ENCODE results near the gene USP3. TPM values are rescaled to one million over a fixed set of nuclear protein-coding genes. Genes with fewer than 3 reads are reported as not detected.

Gene USP3
- total and polyA plus RNA-seq, 2 of the 4 experiments (the other 2 are of a cell fraction), result 17.3 to 52.3 TPM

DNA sequence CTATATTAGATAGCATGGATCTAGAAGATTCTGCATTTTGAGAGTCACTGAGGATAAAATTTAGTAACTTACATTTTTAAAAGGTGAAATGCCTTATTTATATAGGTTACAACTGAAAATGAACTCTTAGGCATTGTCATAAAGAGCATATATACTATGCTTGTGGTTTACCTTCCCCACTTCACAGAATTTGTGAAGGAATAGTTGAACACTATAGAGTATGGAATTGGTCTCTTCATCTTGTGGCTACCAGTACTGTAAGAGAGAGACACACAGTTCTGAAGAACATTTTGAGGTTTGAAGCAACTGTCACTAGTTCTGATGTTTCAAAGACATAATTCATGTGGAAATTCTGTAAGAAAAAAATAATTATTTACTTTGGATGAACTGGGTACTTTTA is 51.1 kb downstream of the USP3 start:
- no peak overlapping the region for H3K18ac ChIP-seq (ENCODE audit: low read depth, low read length)
- no peak overlapping the region for H2BK5ac ChIP-seq (ENCODE audit: low read depth, low read length, poor library complexity, severe bottlenecking)
- no peak overlapping the region for H3K4me3 ChIP-seq (ENCODE audit: insufficient read depth, low read depth, low read length)
- TF ChIP-seq, protein P1, sequence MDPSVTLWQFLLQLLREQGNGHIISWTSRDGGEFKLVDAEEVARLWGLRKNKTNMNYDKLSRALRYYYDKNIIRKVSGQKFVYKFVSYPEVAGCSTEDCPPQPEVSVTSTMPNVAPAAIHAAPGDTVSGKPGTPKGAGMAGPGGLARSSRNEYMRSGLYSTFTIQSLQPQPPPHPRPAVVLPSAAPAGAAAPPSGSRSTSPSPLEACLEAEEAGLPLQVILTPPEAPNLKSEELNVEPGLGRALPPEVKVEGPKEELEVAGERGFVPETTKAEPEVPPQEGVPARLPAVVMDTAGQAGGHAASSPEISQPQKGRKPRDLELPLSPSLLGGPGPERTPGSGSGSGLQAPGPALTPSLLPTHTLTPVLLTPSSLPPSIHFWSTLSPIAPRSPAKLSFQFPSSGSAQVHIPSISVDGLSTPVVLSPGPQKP (IDR thresholded peaks at IDR 0.05; ENCODE audit: borderline replicate concordance, low read depth, low read length), result no peak
- TF ChIP-seq, protein P2, sequence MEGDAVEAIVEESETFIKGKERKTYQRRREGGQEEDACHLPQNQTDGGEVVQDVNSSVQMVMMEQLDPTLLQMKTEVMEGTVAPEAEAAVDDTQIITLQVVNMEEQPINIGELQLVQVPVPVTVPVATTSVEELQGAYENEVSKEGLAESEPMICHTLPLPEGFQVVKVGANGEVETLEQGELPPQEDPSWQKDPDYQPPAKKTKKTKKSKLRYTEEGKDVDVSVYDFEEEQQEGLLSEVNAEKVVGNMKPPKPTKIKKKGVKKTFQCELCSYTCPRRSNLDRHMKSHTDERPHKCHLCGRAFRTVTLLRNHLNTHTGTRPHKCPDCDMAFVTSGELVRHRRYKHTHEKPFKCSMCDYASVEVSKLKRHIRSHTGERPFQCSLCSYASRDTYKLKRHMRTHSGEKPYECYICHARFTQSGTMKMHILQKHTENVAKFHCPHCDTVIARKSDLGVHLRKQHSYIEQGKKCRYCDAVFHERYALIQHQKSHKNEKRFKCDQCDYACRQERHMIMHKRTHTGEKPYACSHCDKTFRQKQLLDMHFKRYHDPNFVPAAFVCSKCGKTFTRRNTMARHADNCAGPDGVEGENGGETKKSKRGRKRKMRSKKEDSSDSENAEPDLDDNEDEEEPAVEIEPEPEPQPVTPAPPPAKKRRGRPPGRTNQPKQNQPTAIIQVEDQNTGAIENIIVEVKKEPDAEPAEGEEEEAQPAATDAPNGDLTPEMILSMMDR (conservative IDR thresholded peaks at IDR 0.05; ENCODE audit: low read depth, low read length), result no peak
- TF ChIP-seq BHLHE40 (IDR thresholded peaks at IDR 0.05; ENCODE audit: low read depth, low read length) (no peak), MAFK (IDR thresholded peaks at IDR 0.05; ENCODE audit: low read depth, low read length) (no peak), RCOR1 (IDR thresholded peaks at IDR 0.05; ENCODE audit: insufficient replicate concordance, low read length) (no peak), NFE2L2 (IDR thresholded peaks at IDR 0.05; ENCODE audit: low read depth, low read length) (no peak), MXI1 (IDR thresholded peaks at IDR 0.05; ENCODE audit: borderline replicate concordance, low read depth, low read length) (no peak), CHD1 (IDR thresholded peaks at IDR 0.05; ENCODE audit: low read depth, low read length) (no peak), RAD21 (IDR thresholded peaks at IDR 0.05; ENCODE audit: low read length) (no peak), POLR2A (IDR thresholded peaks at IDR 0.05; ENCODE audit: low read depth, low read length) (no peak), FOS (IDR thresholded peaks at IDR 0.05; ENCODE audit: low read depth, low read length) (no peak), RFX5 (IDR thresholded peaks at IDR 0.05; ENCODE audit: low read depth, low read length) (no peak), SMC3 (IDR thresholded peaks at IDR 0.05; ENCODE audit: low read depth, low read length) (no peak), MAZ (IDR thresholded peaks at IDR 0.05; ENCODE audit: borderline replicate concordance, low read depth, low read length) (no peak), CEBPB (IDR thresholded peaks at IDR 0.05; ENCODE audit: low read depth, low read length) (no peak)
- TF ChIP-seq, protein P3, sequence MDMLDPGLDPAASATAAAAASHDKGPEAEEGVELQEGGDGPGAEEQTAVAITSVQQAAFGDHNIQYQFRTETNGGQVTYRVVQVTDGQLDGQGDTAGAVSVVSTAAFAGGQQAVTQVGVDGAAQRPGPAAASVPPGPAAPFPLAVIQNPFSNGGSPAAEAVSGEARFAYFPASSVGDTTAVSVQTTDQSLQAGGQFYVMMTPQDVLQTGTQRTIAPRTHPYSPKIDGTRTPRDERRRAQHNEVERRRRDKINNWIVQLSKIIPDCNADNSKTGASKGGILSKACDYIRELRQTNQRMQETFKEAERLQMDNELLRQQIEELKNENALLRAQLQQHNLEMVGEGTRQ (IDR thresholded peaks at IDR 0.05; ENCODE audit: low read depth, low read length), result no peak
- no peak overlapping the region for H3K14ac ChIP-seq (replicated peaks; ENCODE audit: low read depth, low read length)
- peaks cover 3% of the 10 kb centered on the region; the same call in 1 of the 2 replicates for H4K20me1 ChIP-seq (ENCODE audit: insufficient read depth, low read length)
- no peak overlapping the region for H2BK15ac ChIP-seq (ENCODE audit: low read depth, low read length)
- intact Hi-C loops (cut with micrococcal nuclease), result no loop called here
- no peak overlapping the region for H2AK5ac ChIP-seq (ENCODE audit: low read depth, low read length)
- peaks cover 7% of the 10 kb centered on the region for H3K9me1 ChIP-seq (ENCODE audit: insufficient read depth, low read length)
- no peak overlapping the region for H3K27ac ChIP-seq (ENCODE audit: insufficient read depth, low read length)
- no peak for ATAC-seq (ENCODE audit: low read depth)
- no peak overlapping the region for H4K91ac ChIP-seq (ENCODE audit: insufficient read depth, low read depth, low read length)
- dilution Hi-C loops (cut with HindIII; ENCODE audit: low sequenced_read_pairs, unreplicated experiment), result no loop called here
- H3K79me1 ChIP-seq (ENCODE audit: low read depth in 1 of 2, low read length in 2 of 2), result peaks cover 10 to 29% of the 10 kb centered on the region in 2 experiments; a peak in 3 of 4 replicates
- H4K5ac ChIP-seq (ENCODE audit: low read depth, low read length), result no peak overlapping the region
- H3K4ac ChIP-seq (ENCODE audit: low read depth, low read length), result no peak overlapping the region
- no peak overlapping the region for H2BK20ac ChIP-seq (ENCODE audit: low read depth, low read length)
- H3K23ac ChIP-seq (ENCODE audit: low read depth, low read length), result no peak overlapping the region
- no peaks in the 10 kb centered on the region for H3K27me3 ChIP-seq (ENCODE audit: control insufficient read depth, insufficient read depth, low read length)
- H3K9ac ChIP-seq (ENCODE audit: low read depth, low read length), result no peak overlapping the region
- no peak for DNase-seq
- no peak overlapping the region for H2AK9ac ChIP-seq (replicated peaks; ENCODE audit: low read depth, low read length, poor library complexity)
- CTCF ChIA-PET, result no interaction called here
- H3K4me2 ChIP-seq (ENCODE audit: low read depth, low read length), result no peak overlapping the region
- BruUV-seq (replicated peaks), result no TSS peak
- no peaks in the 10 kb centered on the region for H3K4me1 ChIP-seq (ENCODE audit: control insufficient read depth, insufficient read depth, low read length)
- no peak overlapping the region for H3K56ac ChIP-seq (ENCODE audit: extremely low read depth, insufficient read depth, low read length)
- no peak overlapping the region for H2BK120ac ChIP-seq (ENCODE audit: low read depth, low read length)
- no peak overlapping the region for H2AFZ ChIP-seq (replicated peaks; ENCODE audit: low read length, poor library complexity)
- POLR2A ChIA-PET (ENCODE audit: unreplicated experiment), result no interaction called here
- peaks cover 12% of the 10 kb centered on the region for H3K36me3 ChIP-seq (ENCODE audit: control insufficient read depth, insufficient read depth, low read length)
- H4K8ac ChIP-seq (ENCODE audit: low read depth in 2 of 2, low read length in 2 of 2), result no peak overlapping the region
- in situ Hi-C loops (cut with MboI; ENCODE audit: low sequenced_read_pairs), result no loop called here
- no peaks in the 10 kb centered on the region for H3K9me3 ChIP-seq (ENCODE audit: control insufficient read depth, insufficient read depth, low read length)
